Liver (tissue), 3 donors: ENCODE data around the gene MAPRE2.

Experiments
- EGR1 ChIP-seq, 2 donors: IDR thresholded peaks; 2 replicates each; pipeline ENCODE4 v1.6.1; 2016 to 2018; ENCODE audit warnings: antibody characterized with exemption in 2 of 2, low read depth in 2 of 2
- FOXA1 ChIP-seq: IDR thresholded peaks from 2 replicates; pipeline ENCODE4 v1.6.1; 2016; ENCODE audit warnings: antibody characterized with exemption
- FOXA2 ChIP-seq: IDR thresholded peaks from 2 replicates; pipeline ENCODE4 v1.6.1; 2016; ENCODE audit warnings: antibody characterized with exemption
- GABPA ChIP-seq, 2 donors: IDR thresholded peaks in 1 of 2; conservative IDR thresholded peaks in 1 of 2; 2 replicates each; pipeline ENCODE4 v1.6.1; 2016; ENCODE audit warnings: antibody characterized with exemption in 2 of 2, mild to moderate bottlenecking in 1 of 2, moderate library complexity in 1 of 2
- NR2F2 ChIP-seq: IDR thresholded peaks from 2 replicates; pipeline ENCODE4 v1.6.1; 2016; ENCODE audit warnings: antibody characterized with exemption
- RAD21 ChIP-seq, 2 donors: IDR thresholded peaks; 2 replicates each; pipeline ENCODE4 v1.6.1; 2016; ENCODE audit warnings: antibody characterized with exemption in 2 of 2, mild to moderate bottlenecking in 2 of 2
- RXRA ChIP-seq, 2 donors: IDR thresholded peaks; 2 replicates each; pipeline ENCODE4 v1.6.1; 2017 to 2018; ENCODE audit warnings: antibody characterized with exemption in 2 of 2, mild to moderate bottlenecking in 1 of 2
- SP1 ChIP-seq: IDR thresholded peaks from 2 replicates; pipeline ENCODE4 v1.6.1; 2018; ENCODE audit warnings: antibody characterized with exemption, mild to moderate bottlenecking
- TAF1 ChIP-seq: conservative IDR thresholded peaks from 2 replicates; pipeline ENCODE4 v1.6.1; 2016; ENCODE audit warnings: antibody characterized with exemption, mild to moderate bottlenecking
- TF ChIP-seq, protein P1 (sequence below): IDR thresholded peaks from 2 replicates; pipeline ENCODE4 v1.6.1; 2016; ENCODE audit warnings: antibody characterized with exemption, mild to moderate bottlenecking
- TF ChIP-seq, protein P2 (sequence below): fragments of 150-350 bp; IDR thresholded peaks from 2 replicates; pipeline ENCODE4 v1.5.1; 2017; ENCODE audit warnings: improper control_type of control experiment, low read depth, low read length; ENCODE audit not compliant: missing input control
- TF ChIP-seq, protein P3 (sequence below): IDR thresholded peaks from 2 replicates; pipeline ENCODE4 v1.6.1; 2016; ENCODE audit warnings: antibody characterized with exemption
- TF ChIP-seq, protein P4 (sequence below): IDR thresholded peaks from 2 replicates; pipeline ENCODE4 v1.6.1; 2016; ENCODE audit warnings: antibody characterized with exemption
- TF ChIP-seq, protein P5 (sequence below): IDR thresholded peaks from 2 replicates; pipeline ENCODE4 v1.6.1; 2016; ENCODE audit warnings: antibody characterized with exemption
- donor health status: healthy.
- donor health status: healthy.

DNA sequence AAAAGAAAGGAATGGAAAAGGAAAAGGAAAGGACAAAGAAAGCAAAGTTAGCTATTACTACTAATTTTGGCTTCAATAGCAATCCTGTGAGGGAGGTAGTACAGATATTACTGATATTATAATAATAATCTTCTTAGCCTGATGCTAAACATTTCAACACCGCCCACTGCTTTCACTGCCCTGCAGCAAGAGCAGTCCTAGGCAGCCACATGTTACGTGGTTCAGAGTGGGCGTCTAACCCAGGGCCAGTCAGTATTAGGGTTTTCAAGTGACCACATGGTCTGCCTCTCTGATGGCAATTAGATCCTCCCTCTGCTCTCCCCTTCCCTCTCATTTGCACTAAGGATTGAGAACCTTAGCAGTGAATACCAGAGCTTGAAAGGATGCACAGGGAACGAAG lies 116.0 kb downstream of the MAPRE2 start:
- TF ChIP-seq, protein P1, sequence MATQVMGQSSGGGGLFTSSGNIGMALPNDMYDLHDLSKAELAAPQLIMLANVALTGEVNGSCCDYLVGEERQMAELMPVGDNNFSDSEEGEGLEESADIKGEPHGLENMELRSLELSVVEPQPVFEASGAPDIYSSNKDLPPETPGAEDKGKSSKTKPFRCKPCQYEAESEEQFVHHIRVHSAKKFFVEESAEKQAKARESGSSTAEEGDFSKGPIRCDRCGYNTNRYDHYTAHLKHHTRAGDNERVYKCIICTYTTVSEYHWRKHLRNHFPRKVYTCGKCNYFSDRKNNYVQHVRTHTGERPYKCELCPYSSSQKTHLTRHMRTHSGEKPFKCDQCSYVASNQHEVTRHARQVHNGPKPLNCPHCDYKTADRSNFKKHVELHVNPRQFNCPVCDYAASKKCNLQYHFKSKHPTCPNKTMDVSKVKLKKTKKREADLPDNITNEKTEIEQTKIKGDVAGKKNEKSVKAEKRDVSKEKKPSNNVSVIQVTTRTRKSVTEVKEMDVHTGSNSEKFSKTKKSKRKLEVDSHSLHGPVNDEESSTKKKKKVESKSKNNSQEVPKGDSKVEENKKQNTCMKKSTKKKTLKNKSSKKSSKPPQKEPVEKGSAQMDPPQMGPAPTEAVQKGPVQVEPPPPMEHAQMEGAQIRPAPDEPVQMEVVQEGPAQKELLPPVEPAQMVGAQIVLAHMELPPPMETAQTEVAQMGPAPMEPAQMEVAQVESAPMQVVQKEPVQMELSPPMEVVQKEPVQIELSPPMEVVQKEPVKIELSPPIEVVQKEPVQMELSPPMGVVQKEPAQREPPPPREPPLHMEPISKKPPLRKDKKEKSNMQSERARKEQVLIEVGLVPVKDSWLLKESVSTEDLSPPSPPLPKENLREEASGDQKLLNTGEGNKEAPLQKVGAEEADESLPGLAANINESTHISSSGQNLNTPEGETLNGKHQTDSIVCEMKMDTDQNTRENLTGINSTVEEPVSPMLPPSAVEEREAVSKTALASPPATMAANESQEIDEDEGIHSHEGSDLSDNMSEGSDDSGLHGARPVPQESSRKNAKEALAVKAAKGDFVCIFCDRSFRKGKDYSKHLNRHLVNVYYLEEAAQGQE, result no peak
- TF ChIP-seq, protein P2, sequence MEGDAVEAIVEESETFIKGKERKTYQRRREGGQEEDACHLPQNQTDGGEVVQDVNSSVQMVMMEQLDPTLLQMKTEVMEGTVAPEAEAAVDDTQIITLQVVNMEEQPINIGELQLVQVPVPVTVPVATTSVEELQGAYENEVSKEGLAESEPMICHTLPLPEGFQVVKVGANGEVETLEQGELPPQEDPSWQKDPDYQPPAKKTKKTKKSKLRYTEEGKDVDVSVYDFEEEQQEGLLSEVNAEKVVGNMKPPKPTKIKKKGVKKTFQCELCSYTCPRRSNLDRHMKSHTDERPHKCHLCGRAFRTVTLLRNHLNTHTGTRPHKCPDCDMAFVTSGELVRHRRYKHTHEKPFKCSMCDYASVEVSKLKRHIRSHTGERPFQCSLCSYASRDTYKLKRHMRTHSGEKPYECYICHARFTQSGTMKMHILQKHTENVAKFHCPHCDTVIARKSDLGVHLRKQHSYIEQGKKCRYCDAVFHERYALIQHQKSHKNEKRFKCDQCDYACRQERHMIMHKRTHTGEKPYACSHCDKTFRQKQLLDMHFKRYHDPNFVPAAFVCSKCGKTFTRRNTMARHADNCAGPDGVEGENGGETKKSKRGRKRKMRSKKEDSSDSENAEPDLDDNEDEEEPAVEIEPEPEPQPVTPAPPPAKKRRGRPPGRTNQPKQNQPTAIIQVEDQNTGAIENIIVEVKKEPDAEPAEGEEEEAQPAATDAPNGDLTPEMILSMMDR, result no peak
- TF ChIP-seq RAD21 (IDR thresholded peaks at IDR 0.05) (no peak), TAF1 (no peak), FOXA2 (no peak), RXRA (IDR thresholded peaks at IDR 0.05) (no peak), EGR1 (IDR thresholded peaks at IDR 0.05; ENCODE audit: low read depth in 2 of 2) (no peak), GABPA (IDR thresholded peaks at IDR 0.05 in 1 of 2, conservative IDR thresholded peaks at IDR 0.05 in 1 of 2) (no peak), FOXA1 (no peak), SP1 (no peak), NR2F2 (no peak)
- TF ChIP-seq, protein P3, sequence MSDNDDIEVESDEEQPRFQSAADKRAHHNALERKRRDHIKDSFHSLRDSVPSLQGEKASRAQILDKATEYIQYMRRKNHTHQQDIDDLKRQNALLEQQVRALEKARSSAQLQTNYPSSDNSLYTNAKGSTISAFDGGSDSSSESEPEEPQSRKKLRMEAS, result no peak
- TF ChIP-seq, protein P4, sequence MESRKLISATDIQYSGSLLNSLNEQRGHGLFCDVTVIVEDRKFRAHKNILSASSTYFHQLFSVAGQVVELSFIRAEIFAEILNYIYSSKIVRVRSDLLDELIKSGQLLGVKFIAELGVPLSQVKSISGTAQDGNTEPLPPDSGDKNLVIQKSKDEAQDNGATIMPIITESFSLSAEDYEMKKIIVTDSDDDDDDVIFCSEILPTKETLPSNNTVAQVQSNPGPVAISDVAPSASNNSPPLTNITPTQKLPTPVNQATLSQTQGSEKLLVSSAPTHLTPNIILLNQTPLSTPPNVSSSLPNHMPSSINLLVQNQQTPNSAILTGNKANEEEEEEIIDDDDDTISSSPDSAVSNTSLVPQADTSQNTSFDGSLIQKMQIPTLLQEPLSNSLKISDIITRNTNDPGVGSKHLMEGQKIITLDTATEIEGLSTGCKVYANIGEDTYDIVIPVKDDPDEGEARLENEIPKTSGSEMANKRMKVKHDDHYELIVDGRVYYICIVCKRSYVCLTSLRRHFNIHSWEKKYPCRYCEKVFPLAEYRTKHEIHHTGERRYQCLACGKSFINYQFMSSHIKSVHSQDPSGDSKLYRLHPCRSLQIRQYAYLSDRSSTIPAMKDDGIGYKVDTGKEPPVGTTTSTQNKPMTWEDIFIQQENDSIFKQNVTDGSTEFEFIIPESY, result no peak
- TF ChIP-seq, protein P5, sequence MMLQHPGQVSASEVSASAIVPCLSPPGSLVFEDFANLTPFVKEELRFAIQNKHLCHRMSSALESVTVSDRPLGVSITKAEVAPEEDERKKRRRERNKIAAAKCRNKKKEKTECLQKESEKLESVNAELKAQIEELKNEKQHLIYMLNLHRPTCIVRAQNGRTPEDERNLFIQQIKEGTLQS, result no peak
